HG03159 (cell line): ENCODE data around the gene PHKB.
"Not testable (repeated sequence)": the region's sequence is repeated elsewhere in the genome, so short reads cannot be mapped to it uniquely, and the experiment has no call there.

ENCODE experiments used
- ATAC-seq: cut with Tn5 transposase; IDR thresholded peaks from one replicate; pipeline ENCODE4 v1.9.1; 2021; ENCODE audit warnings: mild to moderate bottlenecking, moderate library complexity; ENCODE audit not compliant: unreplicated experiment

The PHKB gene

GRCh38 chr16:47554587-47554986, 93.5 kb downstream of the PHKB start:
- not testable (repeated sequence) for ATAC-seq

- ATAC-seq, result no peak
Observed at GRCh38 chr16:47561286-47561685, 100.2 kb downstream of the PHKB start.

- ATAC-seq, result no peak
Observed at GRCh38 chr16:47562366-47562765, 101.2 kb downstream of the PHKB start.

GRCh38 chr16:47565454-47565853, 104.3 kb downstream of the PHKB start:
- no peak for ATAC-seq

- ATAC-seq, result no peak
Observed at GRCh38 chr16:47567321-47567720, 106.2 kb downstream of the PHKB start.

GRCh38 chr16:47568351-47568750, 107.2 kb downstream of the PHKB start:
- ATAC-seq, result no peak

GRCh38 chr16:47571049-47571448, 109.9 kb downstream of the PHKB start:
- ATAC-seq, result no peak

GRCh38 chr16:47571711-47572110, 110.6 kb downstream of the PHKB start:
- no peak for ATAC-seq

- peak; percentile 46 for ATAC-seq
Observed at GRCh38 chr16:47574091-47575054, 113.2 kb downstream of the PHKB start.

GRCh38 chr16:47577029-47577428, 115.9 kb downstream of the PHKB start:
- no peak for ATAC-seq

GRCh38 chr16:47578033-47578432, 116.9 kb downstream of the PHKB start:
- no peak for ATAC-seq

GRCh38 chr16:47578573-47578972, 117.4 kb downstream of the PHKB start:
- ATAC-seq, result no peak

GRCh38 chr16:47581114-47581513, 120.0 kb downstream of the PHKB start:
- no peak for ATAC-seq

GRCh38 chr16:47584464-47585225, 123.5 kb downstream of the PHKB start:
- ATAC-seq, result no peak

GRCh38 chr16:47586121-47586520, 125.0 kb downstream of the PHKB start:
- ATAC-seq, result no peak

GRCh38 chr16:47590472-47590871, 129.3 kb downstream of the PHKB start:
- ATAC-seq, result no peak

- ATAC-seq, result no peak
Observed at GRCh38 chr16:47592232-47592631, 131.1 kb downstream of the PHKB start.

GRCh38 chr16:47599512-47599911, 138.4 kb downstream of the PHKB start:
- ATAC-seq, result peak; percentile 69

GRCh38 chr16:47600376-47600775, 139.2 kb downstream of the PHKB start:
- ATAC-seq, result no peak

- ATAC-seq, result no peak
Observed at GRCh38 chr16:47604306-47604705, 143.2 kb downstream of the PHKB start.

- ATAC-seq, result no peak
Observed at GRCh38 chr16:47611042-47611441, 149.9 kb downstream of the PHKB start.
